SHP77 treated with DMSO at 0.1 percent for 48 hours (cell line): ENCODE data around the gene UTP4.
"Not testable (repeated sequence)": the region's sequence is repeated elsewhere in the genome, so short reads cannot be mapped to it uniquely, and the experiment has no call there.

ENCODE experiments used
- DNase-seq: peaks from one replicate; lab custom pipeline; 2025; lab: John Stamatoyannopoulos, UW

The UTP4 gene

GRCh38 chr16:69110406-69110805 lies 22.0 kb upstream of the UTP4 start:
- no peak for DNase-seq

DNA sequence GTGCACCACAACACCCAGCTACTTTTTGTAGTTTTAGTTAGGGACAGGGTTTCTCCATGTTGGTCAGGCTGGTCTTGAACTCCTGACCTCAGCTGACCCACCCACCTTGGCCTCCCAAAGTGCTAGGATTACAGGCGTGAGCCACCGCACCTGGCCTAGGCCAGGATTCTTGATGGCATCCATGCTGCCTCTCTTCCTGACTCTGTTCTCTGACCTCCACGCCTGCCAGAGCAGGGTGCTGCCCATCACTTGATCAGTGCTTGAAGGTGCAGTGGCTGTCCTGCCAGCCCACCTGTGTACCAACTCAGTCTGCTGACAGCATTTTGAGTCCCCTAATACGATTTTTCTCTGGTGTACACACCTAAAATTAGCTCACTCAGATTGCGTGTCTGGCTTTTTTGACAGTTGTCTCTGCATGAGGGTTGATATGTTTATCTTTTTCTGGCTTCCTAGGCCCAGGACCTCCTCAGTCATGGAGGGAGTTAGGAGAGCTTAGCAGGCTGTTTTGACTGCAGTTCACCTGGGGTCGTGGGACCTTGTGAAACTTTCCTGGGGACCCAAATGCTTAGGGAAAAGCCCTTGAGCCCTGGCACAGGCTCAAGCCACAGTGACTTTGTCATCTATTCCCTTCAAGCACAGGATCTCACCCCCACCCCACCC lies 21.1 kb upstream of the UTP4 start:
- no peak for DNase-seq

DNA sequence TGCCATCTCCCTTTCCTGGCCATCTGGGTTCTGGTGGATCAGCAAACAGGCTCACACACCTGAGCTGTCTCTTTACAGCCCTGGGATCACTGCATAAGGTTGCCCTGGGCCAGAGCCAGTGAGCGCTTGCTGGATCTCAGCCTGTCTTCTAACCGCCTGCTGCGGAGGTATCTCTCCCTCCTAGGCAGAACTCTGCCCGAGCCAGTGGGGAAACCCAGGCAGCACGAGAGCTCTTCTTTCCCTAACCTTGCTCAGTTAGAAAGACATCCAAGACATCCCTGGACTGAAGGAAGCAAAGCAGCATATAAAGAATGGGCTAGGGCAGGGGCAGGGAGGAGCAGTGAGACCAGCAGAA lies 20.6 kb upstream of the UTP4 start:
- no peak for DNase-seq

GRCh38 chr16:69112285-69113129 lies 19.9 kb upstream of the UTP4 start:
- DNase-seq: peak; percentile 21

GRCh38 chr16:69113216-69113615 lies 19.2 kb upstream of the UTP4 start:
- DNase-seq: no peak

DNA sequence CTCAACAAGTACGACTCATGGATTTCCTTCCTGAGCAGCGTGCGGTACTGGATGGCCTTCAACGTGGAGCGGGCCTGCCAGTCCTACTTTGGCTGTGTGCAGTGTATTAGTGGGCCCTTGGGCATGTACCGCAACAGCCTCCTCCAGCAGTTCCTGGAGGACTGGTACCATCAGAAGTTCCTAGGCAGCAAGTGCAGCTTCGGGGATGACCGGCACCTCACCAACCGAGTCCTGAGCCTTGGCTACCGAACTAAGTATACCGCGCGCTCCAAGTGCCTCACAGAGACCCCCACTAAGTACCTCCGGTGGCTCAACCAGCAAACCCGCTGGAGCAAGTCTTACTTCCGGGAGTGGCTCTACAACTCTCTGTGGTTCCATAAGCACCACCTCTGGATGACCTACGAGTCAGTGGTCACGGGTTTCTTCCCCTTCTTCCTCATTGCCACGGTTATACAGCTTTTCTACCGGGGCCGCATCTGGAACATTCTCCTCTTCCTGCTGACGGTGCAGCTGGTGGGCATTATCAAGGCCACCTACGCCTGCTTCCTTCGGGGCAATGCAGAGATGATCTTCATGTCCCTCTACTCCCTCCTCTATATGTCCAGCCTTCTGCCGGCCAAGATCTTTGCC lies 18.0 kb upstream of the UTP4 start:
- DNase-seq: no peak

GRCh38 chr16:69114976-69115355 lies 17.5 kb upstream of the UTP4 start:
- no peak for DNase-seq

GRCh38 chr16:69115361-69115760 lies 17.1 kb upstream of the UTP4 start:
- no peak for DNase-seq

- DNase-seq: no peak
Observed at GRCh38 chr16:69115837-69116236, 16.6 kb upstream of the UTP4 start.

DNA sequence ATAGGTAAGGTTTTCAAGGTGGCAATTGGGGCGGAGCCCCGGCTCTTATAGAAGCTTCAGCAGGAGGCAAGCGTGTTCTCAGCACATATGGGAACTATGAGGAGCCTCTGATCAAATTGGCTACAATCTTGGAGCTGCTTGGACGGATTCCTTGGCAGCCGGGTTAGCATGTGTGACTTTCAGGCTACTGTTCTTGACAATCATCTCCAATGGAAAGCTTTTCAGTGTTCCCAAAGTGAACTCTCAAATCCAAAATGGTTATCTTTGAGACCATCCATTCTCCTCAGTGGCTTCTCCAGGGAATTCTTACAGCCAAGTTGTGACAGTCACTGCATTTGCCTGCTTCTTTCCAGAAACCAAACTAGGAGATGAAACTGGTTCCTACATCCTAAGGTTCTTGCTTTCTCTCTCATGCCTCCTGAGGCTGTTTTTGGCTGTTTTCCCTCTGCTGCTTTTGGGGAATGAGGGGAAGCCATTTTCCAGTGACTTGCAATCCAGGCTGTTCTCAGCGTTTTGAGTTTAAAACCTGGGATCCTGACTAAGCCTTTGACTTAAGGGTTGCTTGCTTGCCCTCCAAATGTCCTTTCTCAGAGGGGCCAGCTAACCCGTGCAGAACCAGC lies 16.1 kb upstream of the UTP4 start:
- no peak for DNase-seq

DNA sequence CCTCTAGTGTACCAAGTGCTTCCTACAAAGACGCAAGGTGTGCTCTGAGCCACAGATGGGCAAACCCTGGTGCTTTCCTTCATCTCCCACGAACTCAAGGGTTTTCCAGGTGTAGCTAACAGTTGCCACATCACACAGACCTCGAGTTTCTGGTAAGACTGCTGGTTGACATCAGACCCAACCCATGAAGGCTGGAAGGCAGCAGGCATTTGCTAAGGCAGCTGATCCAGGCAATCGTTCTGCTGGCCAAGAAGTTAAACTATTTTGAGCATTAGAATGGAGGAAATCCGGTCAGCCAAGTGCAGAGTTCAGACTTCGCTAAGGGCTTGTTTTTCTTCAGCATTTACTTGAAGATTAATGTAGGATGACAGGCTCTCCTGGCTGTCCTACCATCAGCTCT lies 15.5 kb upstream of the UTP4 start:
- no peak for DNase-seq

DNA sequence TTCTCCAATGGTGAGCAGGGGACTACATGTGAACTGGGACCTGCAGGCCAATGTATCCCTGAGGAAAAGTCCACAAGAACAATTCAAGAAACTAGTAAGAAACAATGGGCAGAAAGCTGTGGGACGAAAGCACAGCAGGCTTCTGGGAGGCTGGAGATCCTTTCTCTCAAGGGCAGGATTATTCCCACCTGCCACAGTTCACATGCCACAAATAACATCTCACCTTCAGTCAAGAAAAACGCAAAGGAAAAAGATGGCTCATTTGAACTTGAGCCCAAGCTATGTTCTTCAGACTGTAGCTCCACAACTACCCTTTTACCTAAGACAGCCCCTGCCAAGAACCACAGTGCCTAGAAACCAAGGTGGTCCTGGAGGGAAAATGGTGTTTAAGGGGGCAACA lies 14.0 kb upstream of the UTP4 start:
- no peak for DNase-seq

GRCh38 chr16:69118994-69119393 lies 13.5 kb upstream of the UTP4 start:
- no peak for DNase-seq

DNA sequence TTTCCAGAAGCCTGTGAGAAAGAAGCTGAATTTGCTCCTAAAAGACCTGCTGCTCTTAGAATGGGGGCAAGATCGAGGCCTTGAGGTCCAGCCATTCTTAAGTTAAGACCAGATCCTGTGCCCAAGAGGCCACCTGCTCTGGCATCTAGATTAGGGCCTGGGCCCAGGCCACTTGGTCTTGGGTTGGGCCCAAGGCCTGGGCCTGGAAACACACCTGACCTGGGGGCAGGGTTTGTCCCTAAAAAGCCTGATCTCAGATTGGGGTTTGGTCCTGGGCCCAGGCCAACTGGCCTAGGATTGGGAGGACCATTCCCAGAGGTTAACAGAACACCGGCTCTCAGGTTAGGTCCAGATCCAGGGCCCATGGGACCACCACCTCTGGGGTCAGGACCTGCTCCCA lies 12.9 kb upstream of the UTP4 start:
- no peak for DNase-seq

GRCh38 chr16:69120096-69120664 lies 12.3 kb upstream of the UTP4 start:
- DNase-seq: no peak

DNA sequence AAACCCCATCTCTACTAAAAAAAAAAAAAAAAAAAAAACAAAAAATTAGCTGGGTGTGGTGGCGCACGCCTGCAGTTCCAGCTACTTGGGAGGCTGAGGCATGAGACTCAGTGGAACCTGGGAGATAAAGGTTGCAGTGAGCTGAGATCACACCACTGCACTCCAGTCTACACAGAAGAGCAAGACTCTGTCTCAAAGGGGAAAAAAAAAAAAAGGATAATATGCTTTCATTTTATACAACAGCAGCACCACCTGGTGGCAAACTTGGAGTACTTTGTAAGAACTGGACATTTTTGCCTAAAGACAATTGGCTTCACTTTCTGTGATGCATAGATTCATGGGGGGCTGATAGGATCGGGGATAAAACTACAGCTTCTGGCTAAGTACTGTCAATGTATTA lies 8.5 kb upstream of the UTP4 start:
- peak; percentile 33 for DNase-seq

DNA sequence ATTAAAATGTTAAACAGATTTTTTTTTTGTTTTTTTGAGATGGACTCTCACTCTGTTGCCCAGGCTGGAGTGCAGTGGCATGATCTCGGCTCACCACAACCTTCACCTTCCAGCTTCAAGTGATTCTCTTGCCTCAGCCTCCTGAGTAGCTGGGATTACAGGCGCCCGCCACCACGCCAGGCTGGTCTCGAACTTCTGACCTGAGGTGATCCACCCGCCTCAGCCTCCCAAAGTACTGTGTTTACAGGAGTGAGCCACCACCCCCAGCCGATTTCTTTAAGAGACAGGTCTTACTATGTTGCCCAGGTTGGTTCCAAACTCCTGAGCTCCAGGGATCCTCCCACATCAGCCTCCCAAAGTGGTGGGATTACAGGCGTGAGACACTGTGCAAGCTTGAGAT lies 8.0 kb upstream of the UTP4 start:
- DNase-seq: not testable (repeated sequence)

DNA sequence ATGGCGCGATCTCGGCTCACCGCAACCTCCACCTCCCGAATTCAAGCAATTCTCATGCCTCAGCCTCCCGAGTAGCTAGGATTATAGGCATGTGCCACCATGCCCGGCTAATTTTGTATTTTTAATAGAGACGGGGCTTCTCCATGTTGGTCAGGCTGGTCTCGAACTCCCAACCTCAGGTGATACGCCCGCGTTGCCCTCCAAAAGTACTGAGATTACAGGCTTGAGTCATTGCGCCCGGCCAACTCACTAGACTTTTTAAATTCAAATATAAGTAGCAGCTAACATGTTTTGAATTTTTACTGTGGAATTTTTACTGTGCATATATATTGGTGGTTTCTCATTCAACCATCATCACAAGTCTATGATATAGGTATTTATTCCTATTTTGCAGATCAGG lies 7.5 kb upstream of the UTP4 start:
- not testable (repeated sequence) for DNase-seq

- DNase-seq: no peak
Observed at GRCh38 chr16:69126221-69126620, 6.2 kb upstream of the UTP4 start.

DNA sequence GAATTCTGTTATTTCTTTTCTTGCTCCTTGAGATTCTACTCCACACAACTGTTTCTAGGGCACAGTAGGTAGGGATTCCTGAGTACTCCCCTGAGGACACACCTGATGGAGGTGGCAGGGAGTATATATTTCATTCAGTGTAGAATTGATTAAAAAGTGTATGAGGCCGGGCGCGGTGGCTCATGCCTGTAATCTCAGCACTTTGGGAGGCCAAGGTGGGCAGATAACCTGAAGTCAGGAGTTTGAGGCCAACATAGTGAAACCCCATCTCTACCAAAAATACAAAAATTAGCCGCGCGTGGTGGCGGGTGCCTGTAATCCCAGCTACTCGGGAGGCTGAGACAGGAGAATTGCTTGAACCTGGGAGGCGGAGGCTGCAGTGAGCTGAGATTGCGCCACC lies 5.6 kb upstream of the UTP4 start:
- DNase-seq: not testable (repeated sequence)

DNA sequence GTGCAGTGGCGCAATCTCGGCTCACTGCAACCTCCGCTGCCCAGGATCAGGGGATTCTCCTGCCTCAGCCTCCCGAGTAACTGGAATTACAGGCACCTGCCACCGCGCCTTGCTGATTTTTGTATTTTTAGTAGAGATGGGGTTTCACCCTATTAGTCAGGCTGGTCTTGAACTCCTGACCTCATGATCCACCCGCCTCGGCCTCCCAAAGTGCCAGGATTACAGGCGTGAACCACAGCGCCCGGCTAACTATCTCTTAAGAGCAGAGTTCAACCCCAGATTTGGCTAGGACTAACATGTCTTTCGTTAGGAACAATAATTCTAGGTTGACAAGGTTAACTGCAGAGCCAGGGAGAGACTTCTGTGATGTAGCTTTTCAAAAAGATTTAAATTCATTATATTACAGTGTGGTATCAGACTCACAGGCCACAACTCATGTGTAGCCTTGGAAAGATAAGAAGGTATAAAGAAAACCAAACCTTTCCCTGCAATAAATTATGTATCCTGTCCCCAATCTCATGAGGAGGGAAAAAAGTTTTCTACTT lies 4.4 kb upstream of the UTP4 start:
- DNase-seq: no peak

- no peak for DNase-seq
Observed at GRCh38 chr16:69130461-69130860, 2.0 kb upstream of the UTP4 start.
